ENCODE measurements around the gene TTI1. TPM values are rescaled to one million over a fixed set of nuclear protein-coding genes. Genes with fewer than 3 reads are reported as not detected.

TTI1 gene
- total and polyA plus RNA-seq, 2 donors (not counting 1 experiment from before 2014, with no cell fraction given) = 13.9 to 33.9 TPM

- peaks cover 0 to 9% (median 0%) of the 10 kb centered on the region in 3 donors for H3K9me3 ChIP-seq (ENCODE audit: control extremely low read depth in 1 of 3, control insufficient read depth in 2 of 3, insufficient read depth in 1 of 3, low read length in 2 of 3)
- H3K4me2 ChIP-seq (replicated peaks; ENCODE audit: low read depth, low read length, poor library complexity, severe bottlenecking) = no peak overlapping the region
- H3K9me3 Mint-ChIP-seq (ENCODE audit: insufficient read depth) = peaks cover 2% of the 10 kb centered on the region
- no peak overlapping the region for H3K4me3 ChIP-seq (ENCODE audit: control extremely low read depth in 1 of 5, extremely low read depth in 1 of 5, insufficient read depth in 1 of 5, low read depth in 2 of 5, low read length in 4 of 5)
- no peak for DNase-seq
- no peak overlapping the region for H3K4me3 Mint-ChIP-seq
- no peak overlapping the region for H2AFZ ChIP-seq (ENCODE audit: insufficient read depth, low read depth, low read length, poor library complexity, severe bottlenecking)
- peaks cover 9% of the 10 kb centered on the region for H3K27me3 Mint-ChIP-seq
- WGBS (ENCODE audit: insufficient coverage) = no CpG with 5 or more reads among the region's 6 CpGs
- TF ChIP-seq EZH2 (IDR thresholded peaks at IDR 0.05; ENCODE audit: borderline replicate concordance, insufficient read depth, low read depth, low read length, poor library complexity, severe bottlenecking) = no peak
- H3K27me3 ChIP-seq (replicated peaks in 1 of 4; ENCODE audit: control extremely low read depth in 1 of 4, control insufficient read depth in 3 of 4, insufficient read depth in 4 of 4, low read length in 3 of 4) = no peaks in the 10 kb centered on the region
- ChIA-PET POLR2A (no interaction called here), CTCF (no interaction called here)
- no peak for ATAC-seq (ENCODE audit: low read depth)
- no peaks in the 10 kb centered on the region for H3K4me1 Mint-ChIP-seq
- intact Hi-C loops (cut with micrococcal nuclease) = no loop called here
- H3K79me2 ChIP-seq (ENCODE audit: control insufficient read depth, insufficient read depth, low read length) = no peaks in the 10 kb centered on the region
- H4K20me1 ChIP-seq (ENCODE audit: control insufficient read depth, insufficient read depth, low read length, poor library complexity, severe bottlenecking) = no peaks in the 10 kb centered on the region
- H3K27ac Mint-ChIP-seq = no peak overlapping the region
- no peak overlapping the region for H3K9ac ChIP-seq (ENCODE audit: low read length)
- H3K27ac ChIP-seq (ENCODE audit: low read length in 2 of 2) = no peak overlapping the region
- H3K36me3 ChIP-seq (replicated peaks in 1 of 2; ENCODE audit: control extremely low read depth in 1 of 2, control insufficient read depth in 1 of 2, extremely low read depth in 1 of 2, insufficient read depth in 2 of 2, low read length in 1 of 2) = no peaks in the 10 kb centered on the region
- no peaks in the 10 kb centered on the region for H3K4me1 ChIP-seq (ENCODE audit: control insufficient read depth in 2 of 2, insufficient read depth in 2 of 2, low read length in 2 of 2)
These were observed 92.4 kb downstream of the TTI1 start for GRCh38 chr20:37940858-37941257.

GRCh38 chr20:37939701-37940560, 93.3 kb downstream of the TTI1 start:
- ChIA-PET CTCF (no interaction called here), POLR2A (no interaction called here)
- peaks cover 8% of the 10 kb centered on the region for H3K27me3 Mint-ChIP-seq
- Histone ChIP-seq H3K27me3 (replicated peaks in 1 of 4; ENCODE audit: control extremely low read depth in 1 of 4, control insufficient read depth in 3 of 4, insufficient read depth in 4 of 4, low read length in 3 of 4) (no peaks in the 10 kb centered on the region), H3K4me3 (ENCODE audit: control extremely low read depth in 1 of 5, extremely low read depth in 1 of 5, insufficient read depth in 1 of 5, low read depth in 2 of 5, low read length in 4 of 5) (no peak overlapping the region), H3K4me1 (ENCODE audit: control insufficient read depth in 2 of 2, insufficient read depth in 2 of 2, low read length in 2 of 2) (no peaks in the 10 kb centered on the region), H3K9ac (ENCODE audit: low read length) (no peak overlapping the region), H4K20me1 (ENCODE audit: control insufficient read depth, insufficient read depth, low read length, poor library complexity, severe bottlenecking) (no peaks in the 10 kb centered on the region), H3K27ac (ENCODE audit: low read length in 2 of 2) (no peak overlapping the region), H2AFZ (ENCODE audit: insufficient read depth, low read depth, low read length, poor library complexity, severe bottlenecking) (no peak overlapping the region), H3K79me2 (ENCODE audit: control insufficient read depth, insufficient read depth, low read length) (no peaks in the 10 kb centered on the region), H3K9me3 (ENCODE audit: control extremely low read depth in 1 of 3, control insufficient read depth in 2 of 3, insufficient read depth in 1 of 3, low read length in 2 of 3) (peaks cover 0 to 9% (median 0%) of the 10 kb centered on the region in 3 donors), H3K4me2 (replicated peaks; ENCODE audit: low read depth, low read length, poor library complexity, severe bottlenecking) (no peak overlapping the region), H3K36me3 (replicated peaks in 1 of 2; ENCODE audit: control extremely low read depth in 1 of 2, control insufficient read depth in 1 of 2, extremely low read depth in 1 of 2, insufficient read depth in 2 of 2, low read length in 1 of 2) (no peaks in the 10 kb centered on the region)
- TF ChIP-seq CTCF (IDR thresholded peaks at IDR 0.05) (no peak), EZH2 (IDR thresholded peaks at IDR 0.05; ENCODE audit: borderline replicate concordance, insufficient read depth, low read depth, low read length, poor library complexity, severe bottlenecking) (no peak)
- WGBS (ENCODE audit: insufficient coverage) = 94% methylated on average over 23 of the region's 25 CpGs
- H3K4me3 Mint-ChIP-seq = no peak overlapping the region
- ATAC-seq (ENCODE audit: low read depth) (no peak), DNase-seq (no peak)
- peaks cover 2% of the 10 kb centered on the region for H3K9me3 Mint-ChIP-seq (ENCODE audit: insufficient read depth)
- no peak overlapping the region for H3K27ac Mint-ChIP-seq
- no peaks in the 10 kb centered on the region for H3K4me1 Mint-ChIP-seq
- intact Hi-C loops (cut with micrococcal nuclease) = no loop called here

All from B cell (primary cell).